HCT116 (cell line): ENCODE data around the gene SOD3. TPM values are rescaled to one million over a fixed set of nuclear protein-coding genes. Genes with fewer than 3 reads are reported as not detected.

ENCODE experiments used
- ATAC-seq: fragments of 200-7000 bp; cut with Tn5 transposase; 2 replicates; pipeline ENCODE4 v1.9.1; 2020; ENCODE audit warnings: mild to moderate bottlenecking, moderate library complexity
- BruUV-seq: library from RNA; stranded (reverse); fragments of 400-500 nt; replicated peaks from 2 replicates; lab custom pipeline; 2021; lab: Mats Ljungman, UMichigan
- CTCF ChIA-PET: fragments of 300-600 bp; sonication (Branson Sonifier 250); formaldehyde crosslinking; loops from one replicate; lab custom pipeline; 2021; ENCODE audit warnings: antibody characterized with exemption; lab: Charles Lee
- POLR2A ChIA-PET: fragments of 300-600, 350-600 bp; sonication (Branson Sonifier 250); formaldehyde crosslinking; loops from one replicate; lab custom pipeline; 2021; ENCODE audit warnings: antibody characterized with exemption; lab: Charles Lee
- RAD21 ChIA-PET, 2 experiments: fragments of 300-600 bp; sonication (Branson Sonifier 250); formaldehyde crosslinking; loops; one replicate each; lab custom pipeline; 2023; ENCODE audit warnings: low total read pairs in 2 of 2; ENCODE audit not compliant: uncharacterized antibody in 2 of 2, unreplicated experiment in 2 of 2, low non-redundant PET in 1 of 2; lab: Charles Lee
- DNase-seq: peaks from one replicate; pipeline ENCODE4 v3.0.0-alpha.2; 2010; ENCODE audit warnings: low read depth, low spot score
- H2AFZ ChIP-seq: fragments of 200-600 bp; shearing (Covaris generic), sonication (generic); 2 replicates; pipeline ENCODE4 v1.6.1; 2017; ENCODE audit warnings: low read depth, mixed run types, mixed read lengths, antibody characterized with exemption, low read length; ENCODE audit not compliant: poor library complexity, severe bottlenecking
- H3K27ac ChIP-seq: 2 replicates; pipeline ENCODE4 v1.5.1; 2012; ENCODE audit warnings: low read depth, low read length
- H3K27me3 ChIP-seq: fragments of 200-600 bp; sonication (generic); 2 replicates; pipeline ENCODE4 v1.6.1; 2016; ENCODE audit warnings: mixed run types, low read length, mixed read lengths; ENCODE audit not compliant: insufficient read depth
- H3K36me3 ChIP-seq, 2 experiments: fragments of 200-500 bp in 1 of 2; fragments of 200-600 bp in 1 of 2; sonication (Bioruptor generic) in 1 of 2; sonication (generic) in 1 of 2; 2 replicates each; pipeline versions ENCODE4 v1.5.1 to v1.6.1; 2014 to 2016; ENCODE audit warnings: low read length in 2 of 2, inconsistent platforms in 1 of 2, mixed read lengths in 1 of 2, mixed run types in 1 of 2; ENCODE audit not compliant: insufficient read depth in 2 of 2, control insufficient read depth in 1 of 2
- H3K4me1 ChIP-seq, 2 experiments: fragments of 200-600 bp in 1 of 2; sonication (generic) in 1 of 2; 2 replicates each; pipeline versions ENCODE4 v1.5.1 to v1.6.1; 2012 to 2017; ENCODE audit warnings: low read length in 2 of 2, inconsistent platforms in 1 of 2, mild to moderate bottlenecking in 1 of 2, mixed read lengths in 1 of 2, mixed run types in 1 of 2, moderate library complexity in 1 of 2; ENCODE audit not compliant: insufficient read depth in 2 of 2, control insufficient read depth in 1 of 2
- H3K4me2 ChIP-seq: fragments of 200-600 bp; sonication (generic); 2 replicates; pipeline ENCODE4 v1.6.1; 2017; ENCODE audit warnings: mixed run types, low read length, mixed read lengths
- H3K4me3 ChIP-seq, 2 experiments: fragments of 200-600 bp in 1 of 2; sonication (generic) in 1 of 2; replicated peaks in 1 of 2; 2 replicates each; pipeline ENCODE4 v1.5.1; 2011 to 2016; ENCODE audit warnings: low read length in 2 of 2, control low read depth in 1 of 2, low read depth in 1 of 2, mild to moderate bottlenecking in 1 of 2, mixed read lengths in 1 of 2, mixed run types in 1 of 2
- H3K79me2 ChIP-seq: fragments of 200-600 bp; sonication (generic); 2 replicates; pipeline ENCODE4 v1.6.1; 2017; ENCODE audit warnings: mild to moderate bottlenecking, mixed run types, low read length, moderate library complexity, mixed read lengths; ENCODE audit not compliant: insufficient read depth
- H3K9ac ChIP-seq: fragments of 200-600 bp; sonication (generic); 2 replicates; pipeline ENCODE4 v1.6.1; 2016; ENCODE audit warnings: low read length, mixed read lengths
- H3K9me2 ChIP-seq: fragments of 200-600 bp; sonication (generic), shearing (Covaris generic); 2 replicates; pipeline ENCODE4 v1.6.1; 2017; ENCODE audit warnings: mixed run types, mild to moderate bottlenecking, moderate library complexity; ENCODE audit not compliant: insufficient read depth
- H3K9me3 ChIP-seq, 2 experiments: fragments of 200-500 bp in 1 of 2; fragments of 200-600 bp in 1 of 2; sonication (Bioruptor generic) in 1 of 2; sonication (generic) in 1 of 2; 2 replicates each; pipeline ENCODE4 v1.6.1; 2014 to 2017; ENCODE audit warnings: low read length in 2 of 2, mixed read lengths in 2 of 2, inconsistent platforms in 1 of 2, low read depth in 1 of 2, mild to moderate bottlenecking in 1 of 2, mixed run types in 1 of 2, moderate library complexity in 1 of 2; ENCODE audit not compliant: control insufficient read depth in 1 of 2, insufficient read depth in 1 of 2
- H4K20me1 ChIP-seq: fragments of 200-600 bp; sonication (generic), shearing (Covaris generic); 2 replicates; pipeline ENCODE4 v1.6.1; 2017; ENCODE audit warnings: mixed run types, mild to moderate bottlenecking, moderate library complexity; ENCODE audit not compliant: insufficient read depth
- CEBPB ChIP-seq: IDR thresholded peaks from 2 replicates; pipeline ENCODE4 v1.6.1; 2012; ENCODE audit warnings: low read depth
- EGR1 ChIP-seq: IDR thresholded peaks from 2 replicates; pipeline ENCODE4 v1.6.1; 2012; ENCODE audit warnings: low read depth
- EZH2 ChIP-seq: fragments of 200-600 bp; sonication (generic); IDR thresholded peaks from 2 replicates; pipeline ENCODE4 v1.6.1; 2017; ENCODE audit warnings: antibody characterized with exemption, mixed run types
- JUND ChIP-seq: IDR thresholded peaks from 2 replicates; pipeline ENCODE4 v1.6.1; 2012
- POLR2AphosphoS5 ChIP-seq: IDR thresholded peaks from 2 replicates; pipeline ENCODE4 v1.6.1; 2011; ENCODE audit warnings: mild to moderate bottlenecking, low read depth, low read length, moderate library complexity
- YY1 ChIP-seq: IDR thresholded peaks from 2 replicates; pipeline ENCODE4 v1.6.1; 2011; ENCODE audit warnings: low read length, low read depth, moderate library complexity, mild to moderate bottlenecking; ENCODE audit not compliant: insufficient replicate concordance; ENCODE audit errors: extremely low read depth
- ZNF274 ChIP-seq: fragments of 200-500 bp; sonication (Bioruptor generic); IDR thresholded peaks from 2 replicates; pipeline ENCODE4 v1.6.1; 2014; ENCODE audit warnings: mild to moderate bottlenecking, low read depth, low read length, inconsistent platforms
- intact Hi-C: fragments of 100-400 bp; cut with micrococcal nuclease; formaldehyde crosslinking; loops from 2 replicates; pipeline ENCODE4 v1.10.0; 2022
- total RNA-seq: library from RNA; stranded (reverse); gene quantifications from one replicate; pipeline ENCODE4 v1.2.1, GENCODE V29; 2021; ENCODE audit not compliant: unreplicated experiment
- TF ChIP-seq, protein P1 (sequence below): IDR thresholded peaks from 2 replicates; pipeline ENCODE4 v1.6.1; 2012
- TF ChIP-seq, protein P2 (sequence below): IDR thresholded peaks from 2 replicates; pipeline ENCODE4 v1.6.1; 2012; ENCODE audit warnings: low read depth
- TF ChIP-seq, protein P3 (sequence below): IDR thresholded peaks from 2 replicates; pipeline ENCODE4 v1.6.1; 2012

SOD3 gene
- total RNA-seq, 1 experiment from 2014 or later = 0.25 TPM

DNA sequence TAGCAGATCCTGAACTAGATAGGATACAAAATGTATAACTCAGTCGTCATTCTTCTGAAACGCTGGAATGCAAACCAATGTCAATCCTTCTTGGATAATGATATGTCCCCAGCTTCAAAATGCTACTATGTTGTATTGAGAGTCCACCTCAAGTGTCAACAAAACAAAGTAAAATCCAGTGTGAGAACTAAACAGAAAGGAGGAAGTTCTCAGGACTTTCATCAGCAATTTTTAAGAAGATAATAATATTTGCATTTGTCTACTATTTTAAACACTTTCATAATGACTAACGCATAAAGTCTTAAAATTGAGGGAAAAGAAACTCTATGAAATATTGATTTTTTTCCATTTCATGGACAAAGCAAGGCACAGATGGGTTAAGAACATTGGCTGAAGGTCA is 36.3 kb downstream of the SOD3 start:
- RAD21 ChIA-PET = no interaction called here
- Histone ChIP-seq H3K79me2 (no peaks in the 10 kb centered on the region), H3K9me3 (no peaks in the 10 kb centered on the region), H3K4me3 (no peak overlapping the region)
- no peak for DNase-seq
- TF ChIP-seq, protein P1, sequence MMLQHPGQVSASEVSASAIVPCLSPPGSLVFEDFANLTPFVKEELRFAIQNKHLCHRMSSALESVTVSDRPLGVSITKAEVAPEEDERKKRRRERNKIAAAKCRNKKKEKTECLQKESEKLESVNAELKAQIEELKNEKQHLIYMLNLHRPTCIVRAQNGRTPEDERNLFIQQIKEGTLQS = no peak
- TF ChIP-seq JUND = no peak
- TF ChIP-seq, protein P2, sequence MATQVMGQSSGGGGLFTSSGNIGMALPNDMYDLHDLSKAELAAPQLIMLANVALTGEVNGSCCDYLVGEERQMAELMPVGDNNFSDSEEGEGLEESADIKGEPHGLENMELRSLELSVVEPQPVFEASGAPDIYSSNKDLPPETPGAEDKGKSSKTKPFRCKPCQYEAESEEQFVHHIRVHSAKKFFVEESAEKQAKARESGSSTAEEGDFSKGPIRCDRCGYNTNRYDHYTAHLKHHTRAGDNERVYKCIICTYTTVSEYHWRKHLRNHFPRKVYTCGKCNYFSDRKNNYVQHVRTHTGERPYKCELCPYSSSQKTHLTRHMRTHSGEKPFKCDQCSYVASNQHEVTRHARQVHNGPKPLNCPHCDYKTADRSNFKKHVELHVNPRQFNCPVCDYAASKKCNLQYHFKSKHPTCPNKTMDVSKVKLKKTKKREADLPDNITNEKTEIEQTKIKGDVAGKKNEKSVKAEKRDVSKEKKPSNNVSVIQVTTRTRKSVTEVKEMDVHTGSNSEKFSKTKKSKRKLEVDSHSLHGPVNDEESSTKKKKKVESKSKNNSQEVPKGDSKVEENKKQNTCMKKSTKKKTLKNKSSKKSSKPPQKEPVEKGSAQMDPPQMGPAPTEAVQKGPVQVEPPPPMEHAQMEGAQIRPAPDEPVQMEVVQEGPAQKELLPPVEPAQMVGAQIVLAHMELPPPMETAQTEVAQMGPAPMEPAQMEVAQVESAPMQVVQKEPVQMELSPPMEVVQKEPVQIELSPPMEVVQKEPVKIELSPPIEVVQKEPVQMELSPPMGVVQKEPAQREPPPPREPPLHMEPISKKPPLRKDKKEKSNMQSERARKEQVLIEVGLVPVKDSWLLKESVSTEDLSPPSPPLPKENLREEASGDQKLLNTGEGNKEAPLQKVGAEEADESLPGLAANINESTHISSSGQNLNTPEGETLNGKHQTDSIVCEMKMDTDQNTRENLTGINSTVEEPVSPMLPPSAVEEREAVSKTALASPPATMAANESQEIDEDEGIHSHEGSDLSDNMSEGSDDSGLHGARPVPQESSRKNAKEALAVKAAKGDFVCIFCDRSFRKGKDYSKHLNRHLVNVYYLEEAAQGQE = no peak
- no peak for TF ChIP-seq EGR1
- TF ChIP-seq, protein P3, sequence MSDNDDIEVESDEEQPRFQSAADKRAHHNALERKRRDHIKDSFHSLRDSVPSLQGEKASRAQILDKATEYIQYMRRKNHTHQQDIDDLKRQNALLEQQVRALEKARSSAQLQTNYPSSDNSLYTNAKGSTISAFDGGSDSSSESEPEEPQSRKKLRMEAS = no peak
- TF ChIP-seq POLR2AphosphoS5 = no peak
- no peak for TF ChIP-seq YY1
- no peak for TF ChIP-seq EZH2
- TF ChIP-seq ZNF274 = no peak
- TF ChIP-seq CEBPB = no peak
- TF ChIP-seq, all 23 proteins: peak for 0
- intact Hi-C loops = no loop called here
- Histone ChIP-seq H3K27me3 (no peaks in the 10 kb centered on the region), H3K9me2 (no peaks in the 10 kb centered on the region), H3K36me3 (no peaks in the 10 kb centered on the region), H3K4me2 (no peak overlapping the region), H3K9ac (no peak overlapping the region), H4K20me1 (no peaks in the 10 kb centered on the region), H2AFZ (no peak overlapping the region), H3K4me1 (no peaks in the 10 kb centered on the region), H3K27ac (no peak overlapping the region)
- ATAC-seq = no peak
- no TSS peak for BruUV-seq
- CTCF ChIA-PET = no interaction called here
- POLR2A ChIA-PET = no interaction called here
